HG03439 (cell line): Measurements from ENCODE around the gene SDHB.

Source experiments
- ATAC-seq: cut with Tn5 transposase; IDR thresholded peaks from one replicate; pipeline ENCODE4 v1.9.1; 2021; ENCODE audit warnings: mild to moderate bottlenecking, moderate library complexity; ENCODE audit not compliant: unreplicated experiment

The SDHB gene

DNA sequence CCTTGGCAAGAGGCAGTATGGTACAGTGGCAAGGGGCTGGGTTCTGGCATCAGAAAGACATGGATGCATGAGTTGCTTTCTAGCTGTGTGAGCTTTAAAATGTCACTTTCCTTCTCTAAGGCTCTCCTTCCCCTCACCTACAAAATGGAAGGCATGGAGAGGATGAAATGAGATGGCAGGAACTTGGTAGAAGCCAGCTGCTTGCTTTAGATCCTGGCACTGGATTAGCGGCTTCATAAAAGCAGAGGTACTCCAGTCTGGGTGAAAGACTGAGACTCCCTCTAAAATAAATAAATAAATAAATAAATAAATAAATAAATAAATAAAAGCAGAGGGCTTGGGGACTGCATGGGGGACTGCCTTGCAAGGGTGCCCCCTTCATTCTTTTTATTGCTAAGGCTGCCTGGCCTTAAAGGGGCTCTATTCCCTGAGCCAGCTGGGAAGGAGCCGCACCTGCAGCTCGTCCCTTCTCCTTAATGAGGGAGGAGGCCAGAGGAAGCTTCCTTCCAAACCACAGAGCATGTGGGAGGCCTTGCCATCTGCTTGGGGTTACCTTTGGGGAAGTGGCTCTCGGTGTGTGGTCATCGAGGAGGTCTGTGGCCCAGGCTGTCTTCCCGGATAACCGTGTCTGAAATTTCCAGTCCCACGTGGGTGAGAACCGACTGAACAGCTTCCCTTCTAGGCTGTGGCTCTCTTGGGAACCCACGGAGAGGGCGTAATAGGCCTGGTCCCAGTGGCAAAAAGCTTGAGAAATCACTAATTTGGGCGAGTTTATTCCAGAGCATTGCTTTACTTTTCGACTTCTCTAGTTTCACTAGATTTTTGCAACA lies 40.1 kb downstream of the SDHB start:
- no peak for ATAC-seq

DNA sequence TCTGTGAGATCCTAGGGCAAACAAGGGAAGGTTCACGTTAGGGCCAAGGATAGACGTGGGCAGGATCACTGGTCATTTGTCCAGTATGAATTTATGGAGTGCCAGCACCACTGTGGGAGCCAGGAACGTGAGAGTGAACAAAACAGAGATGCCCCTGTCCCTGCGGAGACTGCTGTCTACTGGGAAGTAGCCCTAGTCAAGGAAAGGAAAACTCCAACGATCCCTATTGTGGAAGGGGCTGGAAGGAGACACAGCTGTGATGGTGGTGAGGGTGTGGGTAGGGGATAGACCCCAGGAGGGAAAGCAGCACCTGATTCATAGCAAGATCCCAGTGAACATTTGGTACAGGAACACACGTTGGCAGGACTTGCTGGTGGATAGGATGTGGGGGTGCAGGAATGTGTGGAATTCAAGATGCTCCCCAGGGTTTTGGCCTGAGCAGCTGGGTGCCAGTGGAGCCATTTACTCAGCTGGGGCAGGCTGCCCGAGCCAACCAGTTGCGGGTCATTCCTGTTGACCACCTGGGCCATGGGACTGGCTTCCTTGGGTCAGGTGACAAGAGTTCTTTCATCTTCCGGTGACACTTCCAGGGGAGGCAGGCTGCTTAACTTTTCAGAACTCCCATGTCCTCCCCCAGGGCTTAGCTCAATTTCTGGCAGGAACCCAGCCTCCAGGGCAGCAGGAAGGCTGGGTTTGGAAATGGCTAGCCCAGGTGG lies 40.9 kb downstream of the SDHB start:
- no peak for ATAC-seq

DNA sequence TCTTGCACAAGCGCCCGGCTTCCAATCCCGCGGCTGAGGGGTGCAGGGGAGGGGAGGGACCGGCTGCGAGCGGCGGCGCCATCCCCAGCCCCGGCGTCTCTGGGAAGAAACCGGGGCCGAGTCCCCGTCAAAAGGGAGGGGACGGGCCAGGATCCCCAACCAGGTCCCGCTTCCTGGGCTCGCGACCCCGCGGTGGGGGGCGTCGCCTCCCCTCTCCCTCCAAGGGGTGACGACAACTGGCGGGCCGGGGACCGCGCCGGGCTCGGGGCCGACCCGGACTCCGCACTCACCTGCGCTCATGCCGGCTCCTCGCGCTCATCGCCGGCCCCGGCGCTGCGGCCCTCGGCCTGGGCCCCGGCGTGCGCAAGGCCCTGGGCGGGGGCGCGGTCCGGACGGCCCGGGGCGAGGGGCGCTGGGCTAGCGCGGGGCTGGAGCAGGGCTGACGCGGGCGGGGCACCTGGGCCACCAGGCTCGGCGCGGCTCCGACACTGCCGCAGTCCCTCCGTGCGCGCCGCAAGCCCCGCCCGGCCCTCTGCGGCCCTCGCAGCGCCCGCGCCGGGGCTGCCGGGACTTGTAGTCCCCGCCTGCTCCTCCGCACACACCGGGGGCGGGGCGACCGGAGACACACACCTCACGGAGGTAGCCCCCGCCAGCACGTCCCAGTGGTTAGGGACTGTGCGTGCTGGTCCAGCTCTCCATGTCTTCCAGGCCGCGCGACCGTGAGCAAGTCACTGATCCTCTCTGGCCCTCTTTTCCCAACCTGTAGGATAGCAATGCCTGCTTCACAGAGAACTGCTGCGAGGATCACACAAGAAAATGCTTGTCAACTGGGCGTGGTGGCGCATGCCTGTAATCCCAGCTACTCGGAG lies 42.2 kb downstream of the SDHB start, which contains the start of gene ATP13A2:
TSS of gene ATP13A2 (minus strand) at position 490 of the 869 bp plus-strand sequence. CDS start at position 300, 190 bp downstream.
- ATAC-seq = peak; percentile 92

DNA sequence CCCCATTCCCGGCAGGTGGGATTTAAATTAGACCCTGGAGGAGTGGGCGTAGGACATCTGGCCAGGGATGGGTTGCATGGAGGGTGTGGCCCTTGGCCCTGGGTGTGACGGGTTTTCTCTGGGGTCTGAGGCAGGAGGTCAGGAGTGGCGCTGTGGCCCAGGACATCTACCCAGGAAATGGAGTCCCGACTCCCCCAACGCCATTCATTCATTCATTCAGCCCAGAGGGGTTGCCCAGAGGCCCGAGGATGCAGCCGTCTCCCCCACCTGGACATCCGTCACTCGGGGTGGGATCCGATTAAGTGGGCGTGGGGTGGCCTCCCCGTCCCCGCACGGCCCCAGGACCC lies 42.8 kb downstream of the SDHB start:
- ATAC-seq = peak; percentile 9

DNA sequence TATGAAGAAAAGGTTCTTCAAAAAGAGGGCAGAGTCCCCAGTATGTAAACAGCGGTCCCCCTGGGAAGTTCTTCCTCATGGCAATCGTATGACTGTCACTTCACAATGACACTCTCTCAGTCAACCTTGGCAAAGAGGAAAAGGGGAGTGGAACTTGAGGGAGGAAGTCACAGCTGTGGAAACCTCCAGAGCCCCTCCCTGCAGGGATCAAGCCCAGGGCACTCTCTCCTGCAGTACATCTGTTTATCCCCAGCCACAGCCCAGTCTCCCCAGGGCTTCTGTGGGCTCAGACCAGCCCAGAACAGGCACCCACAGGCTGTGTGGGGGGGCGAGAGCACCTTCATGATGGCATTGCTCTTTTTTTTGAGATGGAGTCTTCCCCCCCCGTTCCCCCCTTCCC lies 44.1 kb downstream of the SDHB start:
- no peak for ATAC-seq

DNA sequence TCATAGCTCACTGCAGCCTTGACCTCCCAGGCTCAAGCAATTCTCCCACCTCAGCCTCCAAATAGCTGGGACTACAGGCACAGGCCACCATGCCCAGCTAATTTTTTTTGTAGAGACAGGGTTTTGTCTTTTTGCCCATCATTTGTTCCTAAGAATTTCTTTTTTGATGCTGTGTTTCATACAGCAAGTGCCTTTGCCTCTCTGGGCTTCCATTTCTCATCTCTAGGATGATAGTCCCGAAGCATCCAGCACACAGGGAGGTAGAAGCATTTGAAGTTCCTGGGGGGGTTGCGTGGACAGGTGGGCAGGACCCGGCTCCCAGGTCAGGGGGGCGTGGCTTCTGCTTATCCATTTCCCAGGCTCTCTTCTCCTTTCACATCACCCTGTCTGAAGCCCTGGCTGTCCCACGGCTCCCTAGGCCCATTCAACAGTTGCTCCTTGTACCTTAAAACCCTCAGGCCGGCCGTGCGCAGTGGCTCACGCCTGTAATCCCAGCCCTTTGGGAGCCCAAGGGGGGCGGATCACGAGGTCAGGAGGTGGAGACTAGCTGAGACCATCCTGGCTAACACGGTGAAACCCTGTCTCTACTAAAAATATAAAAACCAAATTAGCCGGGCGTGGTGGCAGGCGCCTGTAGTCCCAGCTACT lies 45.5 kb downstream of the SDHB start:
- no peak for ATAC-seq

DNA sequence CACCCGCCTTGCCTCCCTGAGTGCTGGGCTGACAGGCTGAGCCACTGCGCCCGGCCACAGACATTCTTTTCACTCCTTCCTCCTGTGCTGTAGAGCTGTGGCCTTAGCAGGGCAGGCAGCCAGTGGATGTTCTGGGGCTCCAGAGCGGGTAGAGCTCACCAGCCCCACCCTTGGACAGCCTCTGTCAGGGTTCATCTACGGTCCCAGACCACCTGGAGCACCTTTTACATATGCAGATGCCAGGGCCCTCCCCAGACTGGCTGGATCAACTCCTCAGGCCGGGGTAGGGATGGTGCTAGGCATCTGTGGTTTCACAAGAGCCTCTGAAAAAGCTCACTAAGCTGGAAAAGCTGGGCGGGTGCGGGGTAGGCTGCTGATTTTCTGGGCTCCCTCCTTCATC lies 46.7 kb downstream of the SDHB start:
- no peak for ATAC-seq

DNA sequence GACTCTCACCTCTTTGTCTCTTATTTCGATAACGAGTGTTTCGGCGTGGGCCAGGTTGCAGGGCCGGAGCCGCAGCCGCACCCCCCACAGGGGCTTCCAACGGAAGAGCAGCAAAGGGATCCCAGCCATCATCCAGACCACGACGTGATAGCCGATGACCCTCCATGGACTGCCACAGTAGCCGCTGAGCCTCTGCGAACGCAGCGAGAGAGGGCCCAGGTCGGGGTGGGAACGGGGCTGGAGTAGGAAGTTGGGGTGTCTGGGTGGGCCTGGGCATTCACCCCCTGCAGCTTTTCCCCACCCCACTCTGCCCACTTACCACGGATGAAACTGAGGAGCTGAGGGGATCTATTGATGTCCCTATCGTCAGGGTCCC lies 48.5 kb downstream of the SDHB start:
- no peak for ATAC-seq

DNA sequence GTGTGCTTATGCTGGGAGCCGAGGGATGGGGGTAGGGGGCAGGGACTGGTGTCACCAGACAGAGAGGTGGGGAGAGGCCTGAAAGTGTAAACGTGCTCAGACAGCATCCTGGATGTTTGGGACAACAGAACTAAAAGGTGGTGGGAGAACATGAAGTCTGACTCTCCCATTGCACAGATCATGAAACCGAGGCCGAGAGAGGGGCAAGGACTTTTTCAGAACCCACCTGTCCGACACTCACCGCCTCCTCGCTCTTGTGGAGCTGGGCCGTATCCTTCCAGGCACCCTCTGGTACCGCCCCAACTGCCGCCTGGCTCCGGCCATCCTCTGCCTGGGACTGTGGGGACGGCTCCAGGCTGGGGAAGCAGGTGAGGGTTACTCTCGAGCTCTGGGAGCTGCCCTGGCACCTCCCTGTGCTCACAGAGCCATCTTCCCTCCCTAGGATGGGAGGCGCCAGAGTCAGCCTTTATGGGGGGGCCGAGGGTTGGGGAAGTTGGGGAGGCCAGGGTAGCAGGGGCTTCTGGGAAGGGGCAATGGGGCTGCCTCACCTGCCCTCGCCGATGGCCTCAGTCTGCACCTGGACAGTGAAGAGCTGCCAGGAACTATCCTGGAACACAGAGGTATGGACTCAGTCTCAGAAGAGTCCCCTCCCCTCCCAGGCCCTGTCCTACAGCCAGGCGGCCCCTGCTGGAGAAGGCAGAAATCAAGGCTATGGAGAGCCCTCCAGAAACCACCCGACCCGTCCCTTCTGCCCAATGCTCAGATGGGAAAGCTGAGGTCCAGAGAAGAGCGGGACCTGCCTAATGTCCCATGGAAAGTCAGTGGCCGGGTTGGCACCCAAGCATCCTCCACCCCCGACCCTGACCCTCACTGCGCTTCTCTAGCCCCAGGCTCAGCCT lies 49.1 kb downstream of the SDHB start:
- no peak for ATAC-seq

DNA sequence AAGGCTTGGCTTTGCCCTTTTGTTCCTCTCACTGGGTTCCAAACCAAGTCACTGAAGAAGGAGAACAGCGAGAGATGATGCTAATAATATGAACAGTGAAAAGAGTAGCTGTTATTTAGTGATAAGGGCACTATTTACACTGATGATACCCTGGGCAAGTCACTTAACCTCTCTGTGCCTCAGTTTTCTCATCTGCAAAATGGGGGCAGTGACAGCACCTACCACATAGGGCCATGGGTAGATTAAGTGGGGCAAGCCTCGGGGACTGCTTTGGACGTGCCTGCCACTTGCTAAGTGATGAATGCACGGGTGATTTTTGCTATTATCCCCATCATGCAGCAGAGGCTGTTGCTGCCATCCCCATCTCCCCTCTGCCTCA lies 51.3 kb downstream of the SDHB start:
- no peak for ATAC-seq

DNA sequence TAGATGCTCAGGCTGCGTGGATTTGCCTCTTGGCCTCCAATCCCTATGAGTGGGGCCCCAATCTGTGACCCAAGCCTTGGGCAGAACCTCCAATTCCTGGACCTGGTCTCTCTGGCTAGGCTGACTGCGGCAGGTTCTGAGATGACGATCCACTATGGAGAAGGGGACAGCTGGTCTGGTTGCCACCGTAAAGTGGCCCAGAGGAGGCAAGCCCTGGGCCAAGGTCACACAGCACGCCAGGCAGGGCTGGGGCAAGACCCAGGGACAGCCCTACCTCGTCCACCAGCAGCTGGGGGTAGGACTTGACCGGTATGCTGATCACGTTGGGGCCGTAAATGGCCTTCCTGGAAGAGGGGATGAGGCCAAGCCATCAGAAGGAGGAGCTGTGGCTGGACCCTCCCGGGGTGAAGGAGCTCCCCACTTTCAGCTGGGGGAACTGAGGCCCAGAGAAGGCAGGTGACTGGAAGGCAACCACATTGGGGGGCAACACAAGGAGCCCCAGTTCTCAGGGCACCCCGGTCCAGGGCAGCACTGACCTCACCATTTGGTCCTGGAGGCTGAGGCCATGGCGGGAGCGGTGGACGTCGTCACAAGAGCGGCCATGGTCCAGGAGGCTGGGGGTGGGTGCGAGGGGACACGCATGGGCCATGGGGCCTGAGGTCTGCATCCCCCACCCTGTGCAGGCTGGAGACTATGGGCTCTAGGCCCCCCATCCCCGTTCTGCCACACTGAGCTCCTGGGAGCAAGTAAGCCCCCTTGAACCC lies 51.9 kb downstream of the SDHB start:
- ATAC-seq = no peak

DNA sequence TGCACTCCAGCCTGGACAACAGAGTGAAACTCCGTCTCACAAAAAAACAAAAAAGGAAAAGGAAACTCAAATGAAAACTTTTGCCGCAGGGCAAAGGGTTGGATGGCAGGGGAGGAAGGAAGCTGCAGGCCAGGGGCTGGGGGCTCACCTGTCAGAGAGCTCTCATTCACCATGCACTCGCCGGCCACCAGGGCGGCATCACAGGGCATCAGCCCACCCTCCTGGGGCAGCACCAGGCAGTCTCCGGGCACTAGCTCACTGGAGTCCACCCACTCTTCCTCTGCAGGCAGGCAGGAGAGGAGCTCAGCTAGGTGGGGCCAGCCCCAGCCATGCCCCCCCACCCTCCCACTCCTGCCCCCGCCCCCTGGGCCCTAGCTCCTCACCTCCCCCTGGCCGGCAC lies 54.0 kb downstream of the SDHB start:
- ATAC-seq = no peak

DNA sequence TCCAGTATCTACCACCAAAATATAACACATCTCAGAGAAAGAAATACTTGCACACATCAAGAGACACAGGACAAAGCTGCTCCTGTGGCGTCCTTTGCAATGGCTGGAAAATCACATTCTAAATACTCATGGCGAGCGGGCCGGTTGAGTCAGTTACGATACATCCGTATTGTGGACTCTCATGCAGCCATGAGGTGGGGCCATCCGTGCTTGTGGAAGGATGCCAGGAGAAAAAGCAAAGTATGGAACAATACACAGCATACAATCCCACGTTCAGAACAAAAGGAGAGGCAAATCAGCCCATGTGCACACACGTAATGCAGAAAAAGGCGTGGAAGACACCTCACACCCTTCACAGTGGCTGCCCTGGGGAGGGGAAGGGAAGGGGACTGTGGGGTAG lies 55.2 kb downstream of the SDHB start:
- no peak for ATAC-seq

DNA sequence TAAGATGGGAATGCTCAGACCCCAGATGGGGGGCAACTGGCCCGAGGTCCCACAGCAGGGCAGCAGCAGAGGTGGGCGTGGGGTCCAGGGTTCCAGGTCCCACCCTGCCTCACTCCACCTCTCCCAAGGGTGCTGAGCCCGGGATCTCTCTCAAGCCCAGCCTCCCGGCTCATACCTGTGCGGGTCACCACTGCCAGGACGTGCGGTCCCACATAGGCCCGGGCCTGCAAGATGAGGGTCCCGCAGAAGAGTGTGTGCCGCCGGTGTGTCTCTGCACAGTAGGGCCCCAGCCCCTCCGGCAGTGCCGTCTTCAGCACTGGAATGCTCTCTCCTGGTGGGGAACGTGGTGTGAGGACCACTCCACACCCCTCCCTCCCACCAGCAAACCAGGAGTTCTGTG lies 57.0 kb downstream of the SDHB start:
- ATAC-seq = no peak

DNA sequence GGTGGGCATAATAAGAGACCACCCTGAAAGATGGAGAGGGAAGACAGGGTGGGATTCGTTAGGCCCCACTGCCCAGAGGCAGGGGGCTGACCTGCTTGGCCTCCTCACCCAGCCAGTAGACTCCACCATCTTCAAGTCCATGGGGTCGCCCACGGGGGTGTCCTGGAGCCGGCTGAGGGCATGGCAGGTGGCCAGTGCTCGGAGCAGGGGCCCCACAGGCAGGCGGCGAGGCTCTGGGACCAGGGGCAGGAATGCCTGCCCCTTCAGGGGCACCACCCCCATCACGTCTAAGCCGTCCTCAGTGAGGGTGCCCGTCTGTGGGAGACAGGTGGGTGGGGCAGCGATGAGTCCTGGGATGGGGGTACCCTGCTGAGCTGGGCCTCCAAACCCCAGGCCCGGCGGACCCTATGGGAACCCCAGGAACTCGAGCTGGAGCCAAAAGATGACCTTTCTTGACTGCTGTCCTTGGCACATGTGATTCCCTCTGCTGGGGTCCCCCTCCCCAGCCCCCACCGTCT lies 60.3 kb downstream of the SDHB start:
- no peak for ATAC-seq

DNA sequence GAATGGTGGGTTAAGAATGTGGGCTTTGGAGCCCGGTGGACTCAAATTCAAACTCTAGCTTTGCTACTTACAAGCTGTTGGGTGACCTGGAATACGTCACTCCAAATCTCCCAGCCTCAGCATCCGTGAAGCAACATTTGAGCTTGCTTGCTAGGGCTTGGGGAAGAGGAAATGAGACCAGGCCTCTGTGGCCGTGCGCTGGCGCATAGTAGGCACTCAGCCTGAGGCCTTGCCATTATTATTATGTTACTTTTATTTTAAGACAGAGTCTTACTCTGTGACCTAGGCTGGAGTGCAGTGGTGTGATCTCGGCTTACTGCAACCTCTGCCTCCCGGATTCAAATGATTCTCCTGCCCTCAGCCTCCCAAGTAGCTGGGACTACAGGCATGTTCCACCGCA lies 61.2 kb downstream of the SDHB start:
- no peak for ATAC-seq

DNA sequence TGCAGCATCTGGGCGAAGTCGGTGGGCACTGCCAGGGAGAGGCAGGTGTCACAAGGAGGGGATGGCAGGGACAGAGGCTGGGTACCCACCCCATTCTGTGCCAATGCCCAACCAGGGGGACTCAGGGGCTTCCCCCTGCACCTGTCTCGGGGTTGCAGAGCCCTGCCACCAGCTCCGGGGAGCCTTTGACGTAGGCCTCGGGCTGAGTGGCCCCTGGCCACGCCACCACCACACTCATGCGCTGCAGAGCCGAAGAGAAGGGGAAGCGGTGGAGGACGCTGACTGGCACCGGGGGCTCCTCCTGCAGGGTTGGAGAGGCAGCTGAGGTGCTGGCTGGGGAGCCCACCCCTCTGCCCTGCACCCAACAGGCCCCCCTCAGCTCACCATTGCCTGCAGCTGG lies 61.7 kb downstream of the SDHB start:
- no peak for ATAC-seq

DNA sequence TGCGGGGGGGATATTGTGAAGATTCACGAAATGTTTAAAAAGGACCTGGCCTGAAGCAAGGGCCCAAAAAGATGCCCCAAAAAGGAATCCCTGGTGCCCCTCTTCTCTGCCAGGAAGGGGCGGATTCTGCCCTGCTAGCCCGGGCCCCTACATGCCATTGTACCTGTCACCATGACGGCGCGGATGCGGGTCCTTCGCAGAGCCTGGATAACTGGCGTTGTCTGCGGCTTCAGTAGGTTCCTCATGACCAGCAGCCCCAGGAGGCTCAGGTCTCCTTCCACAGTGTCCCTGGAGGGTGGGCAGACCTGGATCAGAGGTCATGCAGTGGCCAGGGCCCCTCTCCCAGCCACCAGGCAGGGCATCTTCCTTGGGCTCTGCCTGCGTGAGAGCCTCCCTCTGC lies 62.3 kb downstream of the SDHB start:
- no peak for ATAC-seq
